OCI-M1 (cell line): ENCODE data around the gene RGS12.

Experiments
- DNase-seq: peaks from one replicate; lab custom pipeline; 2025; lab: John Stamatoyannopoulos, UW

The RGS12 gene

DNA sequence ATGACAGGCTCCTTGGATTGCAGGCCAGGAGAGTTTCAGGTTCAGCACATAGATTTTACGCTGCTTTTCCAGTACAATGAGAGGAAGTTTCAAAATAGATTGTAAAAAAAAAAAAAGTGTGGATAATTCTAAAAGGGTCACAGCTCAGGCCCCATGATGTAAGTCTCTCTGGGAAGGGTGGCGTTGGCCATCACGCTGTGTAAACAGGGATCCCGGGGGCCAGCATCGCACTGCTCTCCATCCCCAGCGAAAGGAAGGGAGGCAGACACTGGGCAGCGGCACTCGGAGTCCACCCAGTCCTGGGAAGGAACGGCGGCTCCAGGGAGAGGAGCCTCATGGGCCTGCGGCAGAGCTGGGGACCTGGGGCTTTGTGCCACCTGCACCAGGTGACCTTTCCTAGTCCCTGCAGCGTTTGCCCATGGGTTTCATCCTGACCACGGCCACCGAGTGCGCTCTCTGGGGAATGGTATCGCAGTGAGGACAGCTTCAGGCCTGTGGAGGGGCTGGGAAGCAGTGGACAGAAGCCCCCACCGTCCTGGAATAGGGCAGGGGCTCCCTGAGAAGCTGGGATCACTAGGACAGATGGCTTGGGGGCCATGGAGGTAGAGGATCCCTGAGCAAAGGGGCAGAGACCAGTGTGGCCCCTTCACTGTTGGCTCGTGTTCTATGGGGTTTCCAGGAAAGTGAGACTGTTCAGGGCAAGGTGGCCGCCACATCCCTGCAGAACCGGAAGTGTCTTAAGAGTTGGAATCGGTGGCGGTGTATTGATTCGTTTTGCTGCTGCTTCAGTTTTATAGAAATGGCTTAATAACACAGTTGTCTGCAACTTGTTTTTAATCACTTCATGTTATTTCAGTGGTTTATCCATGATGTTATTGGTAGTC is 38.9 kb downstream of the RGS12 start:
- no peak for DNase-seq

DNA sequence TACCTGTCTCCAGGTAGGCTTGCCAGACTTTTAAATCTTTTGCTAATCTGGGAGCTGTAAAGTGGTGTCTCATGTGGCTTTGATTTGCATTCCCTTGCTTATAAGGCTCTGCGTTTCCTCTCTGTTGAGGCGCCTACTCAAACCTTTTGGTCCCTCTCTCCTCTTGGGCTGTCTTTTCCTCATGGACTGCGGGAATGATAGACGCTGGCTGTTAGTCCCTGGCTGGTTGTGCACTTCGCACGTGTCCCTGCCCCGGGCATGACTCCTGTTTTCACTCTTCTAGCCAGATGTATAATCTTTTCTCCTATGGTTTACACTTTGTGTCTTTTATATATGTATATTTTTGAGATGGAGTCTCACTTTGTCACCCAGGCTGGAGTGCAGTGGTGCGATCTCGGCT is 39.7 kb downstream of the RGS12 start:
- DNase-seq, result no peak

DNA sequence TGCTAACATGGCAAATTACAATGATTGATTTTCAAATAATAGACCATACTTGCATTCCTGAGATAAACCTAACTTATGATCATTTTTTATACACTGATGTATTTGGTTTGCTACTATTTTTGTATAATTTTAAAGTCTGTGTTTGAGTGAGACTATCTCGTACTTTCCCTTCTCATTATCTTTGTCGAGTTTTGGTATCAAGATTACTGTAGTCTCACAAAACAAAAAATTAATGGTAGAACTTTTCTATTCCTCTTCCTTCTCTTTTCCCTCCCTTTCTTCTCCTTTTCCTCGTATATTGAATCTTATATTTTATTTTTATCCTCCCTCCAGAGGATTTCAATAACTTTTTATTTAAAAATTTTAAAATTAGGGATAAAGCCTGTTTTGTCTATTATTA is 41.5 kb downstream of the RGS12 start:
- DNase-seq, result no peak

DNA sequence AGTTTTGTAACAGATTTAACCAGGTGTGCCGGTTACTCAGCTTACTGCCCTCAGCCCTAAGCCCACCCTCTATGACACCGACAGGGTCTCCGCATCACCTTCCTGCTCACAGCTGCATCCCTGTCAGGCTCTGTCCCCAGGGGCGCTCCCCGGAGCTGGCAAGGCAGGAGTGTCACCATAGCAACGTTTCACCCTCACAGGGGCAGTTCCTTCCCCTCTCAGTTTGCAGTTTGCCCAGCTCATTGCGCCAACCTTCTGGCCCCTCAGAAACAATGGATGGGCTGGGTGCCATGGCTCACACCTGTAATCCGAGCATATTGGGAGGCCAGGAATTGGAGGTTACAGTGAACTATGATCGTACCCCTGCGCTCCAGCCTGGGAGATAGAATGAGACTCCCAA is 42.6 kb downstream of the RGS12 start:
- no peak for DNase-seq

GRCh38 chr4:3335982-3336381 is 43.2 kb downstream of the RGS12 start:
- no peak for DNase-seq

DNA sequence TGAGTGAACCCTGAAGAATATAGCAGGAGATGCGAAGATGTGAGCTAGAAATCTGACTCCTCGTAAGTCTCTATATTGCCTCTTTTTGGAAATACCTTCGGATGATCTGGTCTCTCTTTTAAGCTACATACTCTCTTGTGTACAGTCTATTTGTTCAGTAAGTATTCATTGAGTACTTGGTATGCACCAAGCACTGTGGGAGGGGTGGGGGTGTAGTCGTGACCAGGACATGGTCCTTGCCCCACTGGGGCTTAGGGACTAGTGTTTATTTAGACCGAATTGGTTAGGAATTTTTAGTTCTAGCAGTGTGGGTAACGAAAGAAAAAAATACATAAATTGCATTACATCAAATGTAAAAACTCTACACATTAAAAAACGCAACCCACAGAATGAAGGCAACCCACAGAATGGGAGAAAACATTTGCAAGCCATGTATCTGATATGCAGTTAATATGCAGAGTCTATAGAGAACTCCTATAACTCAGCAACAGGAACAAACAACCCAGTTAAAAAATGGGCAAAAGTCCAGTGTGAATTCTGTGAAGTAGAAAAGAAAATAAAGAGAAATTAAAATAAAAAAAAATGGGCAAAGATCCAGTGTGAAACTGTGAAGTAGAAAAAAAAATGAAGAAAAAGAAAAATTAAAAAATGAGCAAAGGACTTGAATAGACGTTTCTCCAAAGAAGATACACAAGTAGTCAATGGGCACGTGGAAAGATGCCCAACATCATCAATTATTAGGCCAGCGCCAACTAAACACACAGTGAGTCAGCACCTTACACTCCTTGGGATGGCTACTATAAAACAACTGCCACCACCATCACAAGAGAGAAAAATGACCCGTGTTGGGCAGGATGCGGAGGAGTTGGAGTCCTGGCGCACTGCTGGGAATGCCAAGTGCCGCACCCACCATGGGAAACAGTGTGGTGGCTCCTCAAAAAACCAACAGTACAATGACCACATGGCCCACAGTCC is 43.8 kb downstream of the RGS12 start:
- DNase-seq, result no peak

GRCh38 chr4:3337357-3337732 is 44.5 kb downstream of the RGS12 start:
- no peak for DNase-seq

- DNase-seq, result no peak
These were observed 45.0 kb downstream of the RGS12 start for GRCh38 chr4:3337811-3338210.

DNA sequence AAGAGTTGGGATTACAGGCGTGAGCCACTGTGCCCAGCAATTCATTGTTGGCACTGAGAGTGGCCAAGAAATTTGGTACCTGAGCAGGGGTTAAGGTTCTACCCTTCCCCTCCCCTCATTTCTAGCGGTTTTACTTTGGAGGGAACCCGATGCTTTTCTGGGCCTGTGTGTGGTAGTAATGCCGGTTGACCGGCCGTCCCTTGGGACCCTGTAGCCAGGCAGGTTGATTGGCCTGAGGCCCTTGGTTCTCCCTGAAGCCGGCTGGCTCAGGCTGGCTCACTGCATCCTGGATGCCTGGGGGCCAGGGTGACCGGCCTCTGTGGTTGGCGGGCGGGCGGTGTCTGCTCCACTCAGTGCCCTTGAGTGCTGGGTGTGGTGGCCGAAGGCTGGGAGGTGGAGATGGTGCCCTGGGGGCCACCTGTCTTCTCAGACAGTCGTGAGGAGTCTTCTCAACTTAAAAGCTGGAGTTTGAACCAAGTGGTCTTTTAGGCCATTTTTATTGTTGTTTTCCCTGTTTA is 45.6 kb downstream of the RGS12 start:
- DNase-seq, result no peak

DNA sequence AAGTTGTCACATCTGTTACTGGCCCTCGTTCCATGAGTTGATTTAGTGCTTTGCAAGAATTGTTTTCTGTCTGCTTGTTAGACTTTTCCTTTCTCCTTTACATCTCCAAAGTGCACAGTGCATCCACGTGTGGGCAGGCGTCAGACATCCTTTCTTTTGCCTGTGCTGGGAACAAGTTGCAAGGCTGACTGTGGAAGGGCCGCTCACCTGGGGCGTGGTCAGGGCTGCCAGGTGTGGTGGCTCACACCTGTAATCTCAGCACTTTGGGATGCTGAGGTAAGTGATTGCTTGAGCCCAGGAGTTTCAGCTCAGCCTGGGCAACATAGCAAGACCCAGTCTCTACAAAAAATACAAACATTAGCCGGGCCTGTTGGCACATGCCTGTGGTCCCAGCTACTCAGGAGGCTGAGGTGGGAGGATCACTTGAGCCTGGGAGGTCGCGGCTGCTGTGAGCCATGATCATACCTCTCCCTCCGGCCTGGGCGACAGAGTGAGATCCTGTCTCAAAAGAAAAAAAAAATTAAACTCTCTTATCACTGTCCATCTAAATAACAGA is 46.2 kb downstream of the RGS12 start:
- DNase-seq, result no peak

GRCh38 chr4:3339577-3339976 is 46.8 kb downstream of the RGS12 start:
- DNase-seq, result no peak

DNA sequence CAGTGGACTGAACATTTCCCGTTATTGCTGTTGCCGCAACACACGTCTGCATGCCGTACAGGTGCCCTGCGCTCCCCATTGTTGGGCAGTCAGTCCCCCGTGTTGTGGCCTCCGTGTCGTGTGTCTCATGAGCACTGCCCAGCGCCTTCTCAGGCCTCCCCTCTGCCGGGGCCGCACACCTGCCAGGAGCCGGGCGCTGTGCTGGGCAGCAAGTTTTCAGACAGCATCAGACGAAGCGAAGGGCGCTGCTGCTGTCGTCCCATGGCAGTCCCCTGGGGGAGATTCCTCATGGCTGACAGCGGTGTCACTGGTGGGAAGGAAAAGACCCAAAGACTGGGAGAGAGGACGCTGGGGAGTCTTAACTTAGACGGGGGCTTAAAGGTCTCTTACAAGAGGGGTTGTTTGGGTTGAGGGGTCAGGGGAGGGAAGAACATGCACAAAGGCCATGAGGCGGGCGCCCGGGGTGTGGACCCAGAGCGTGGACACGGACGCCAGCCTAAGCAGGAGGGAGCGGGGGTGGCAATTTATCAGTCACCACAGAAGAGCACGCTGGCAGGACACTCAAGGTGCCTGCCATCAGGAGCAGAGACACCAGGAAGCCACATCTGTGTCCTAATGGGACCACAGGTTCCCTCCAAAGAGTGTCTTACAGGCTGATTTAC is 47.3 kb downstream of the RGS12 start:
- no peak for DNase-seq

GRCh38 chr4:3340700-3341083 is 47.9 kb downstream of the RGS12 start:
- DNase-seq, result no peak

GRCh38 chr4:3341760-3342159 is 48.9 kb downstream of the RGS12 start:
- DNase-seq, result no peak

GRCh38 chr4:3342182-3342854 is 49.5 kb downstream of the RGS12 start:
- DNase-seq, result no peak
